H1 (cell line): ENCODE data around the gene ADCY3. TPM values are rescaled to one million over a fixed set of nuclear protein-coding genes. Genes with fewer than 3 reads are reported as not detected.

ENCODE experiments used
- CTBP2 ChIP-seq: IDR thresholded peaks from 2 replicates; pipeline ENCODE4 v1.7.0; 2011; ENCODE audit warnings: borderline replicate concordance, mild to moderate bottlenecking, moderate library complexity, mixed read lengths, low read length; ENCODE audit not compliant: insufficient read depth, insufficient read length
- JUN ChIP-seq: IDR thresholded peaks from 2 replicates; pipeline ENCODE4 v1.6.1; 2011; ENCODE audit warnings: low read depth, mild to moderate bottlenecking, improper control_type of control experiment, low read length
- POLR2AphosphoS5 ChIP-seq: IDR thresholded peaks from 2 replicates; pipeline ENCODE4 v1.6.1; 2011; ENCODE audit warnings: low read depth, low read length
- POU5F1 ChIP-seq: IDR thresholded peaks from 2 replicates; pipeline ENCODE4 v1.6.1; 2011; ENCODE audit warnings: low read depth, mild to moderate bottlenecking, low read length, moderate library complexity
- RBBP5 ChIP-seq: IDR thresholded peaks from 2 replicates; pipeline ENCODE4 v1.7.1; 2012; ENCODE audit warnings: low read depth, mild to moderate bottlenecking, inconsistent platforms, low read length, moderate library complexity, borderline replicate concordance
- SAP30 ChIP-seq: fragments of 300-600 bp; sonication (generic); IDR thresholded peaks from 2 replicates; pipeline ENCODE4 v1.7.1; 2012; ENCODE audit warnings: low read length, moderate library complexity, mild to moderate bottlenecking, inconsistent platforms; ENCODE audit not compliant: insufficient read depth, insufficient replicate concordance
- polyA plus RNA-seq, 7 experiments: library from polyadenylated mRNA; depleted of rRNA in 3 of 7; stranded (reverse) in 5 of 7; unstranded in 2 of 7; fragments of >200 nt in 5 of 7; fragments of 200-250 nt in 2 of 7; gene quantifications; 1 replicate in 5 of 7; 2 replicates in 1 of 7; 4 replicates in 1 of 7; pipeline versions ENCODE4 v1.2.1 to v1.2.3, GENCODE V29; 2011 to 2013; ENCODE audit warnings: missing spikeins in 2 of 7, mixed read lengths in 2 of 7
- total RNA-seq: library from RNA; stranded (reverse); fragmentation: NEBNext Ultra II Directional; extraction: Animal tissue kit (Norgen Biotek cat#: 25700); gene quantifications from 2 replicates; pipeline ENCODE4 v1.2.1, GENCODE V29; 2021
- TF ChIP-seq, protein P1 (sequence below): IDR thresholded peaks from 2 replicates; pipeline ENCODE4 v1.6.1; 2011; ENCODE audit warnings: low read length, improper control_type of control experiment

The ADCY3 gene
- total and polyA plus RNA-seq, 2 of the 8 experiments (the other 6 are each of a cell fraction or from before 2014, with no cell fraction given): 45.1 to 52.9 TPM

DNA sequence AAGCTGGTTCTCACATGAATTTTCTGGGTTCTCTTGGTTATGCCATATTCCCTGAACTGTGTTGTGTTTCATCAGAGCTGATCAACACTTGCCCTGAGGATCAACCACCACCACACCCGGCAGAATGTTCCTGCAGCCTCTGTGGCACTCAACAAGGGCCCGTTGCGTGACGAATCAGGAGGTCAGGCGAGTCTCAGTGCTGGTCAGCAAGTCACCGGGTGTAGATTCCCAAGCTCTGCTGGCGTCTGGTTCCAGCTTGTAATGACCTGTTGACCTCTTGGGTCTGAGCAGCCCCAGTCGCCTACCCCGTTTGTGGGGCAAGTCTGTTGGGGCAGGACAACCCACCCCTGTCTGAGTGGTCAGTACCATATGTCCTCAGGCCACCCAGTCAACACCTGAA is 46.0 kb downstream of the ADCY3 start (continued):
- TF ChIP-seq POLR2AphosphoS5 (no peak), POU5F1 (no peak), SAP30 (no peak), JUN (no peak), RBBP5 (no peak), CTBP2 (no peak)
- TF ChIP-seq, protein P1, sequence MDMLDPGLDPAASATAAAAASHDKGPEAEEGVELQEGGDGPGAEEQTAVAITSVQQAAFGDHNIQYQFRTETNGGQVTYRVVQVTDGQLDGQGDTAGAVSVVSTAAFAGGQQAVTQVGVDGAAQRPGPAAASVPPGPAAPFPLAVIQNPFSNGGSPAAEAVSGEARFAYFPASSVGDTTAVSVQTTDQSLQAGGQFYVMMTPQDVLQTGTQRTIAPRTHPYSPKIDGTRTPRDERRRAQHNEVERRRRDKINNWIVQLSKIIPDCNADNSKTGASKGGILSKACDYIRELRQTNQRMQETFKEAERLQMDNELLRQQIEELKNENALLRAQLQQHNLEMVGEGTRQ: no peak
